Omental fat pad (tissue), 4 donors: ENCODE measurements around the gene MANSC1. TPM values are rescaled to one million over a fixed set of nuclear protein-coding genes. Genes with fewer than 3 reads are reported as not detected.

Experiments
- ATAC-seq: fragments of 150-250 bp; one replicate; pipeline ENCODE4 v1.9.1; 2016; ENCODE audit warnings: mild to moderate bottlenecking, moderate library complexity; ENCODE audit not compliant: low FRiP score
- DNase-seq: peaks from one replicate; pipeline ENCODE4 v3.0.0-alpha.2; 2019; ENCODE audit warnings: low spot score
- total RNA-seq, 4 donors: library from RNA; depleted of rRNA; stranded (reverse); fragments of >200 nt; gene quantifications; one replicate each; pipeline ENCODE4 v1.1.0, GENCODE V29; 2016
- TF ChIP-seq, protein P1 (sequence below), 3 donors: fragments of 450-650 bp; IDR thresholded peaks; one replicate each; pipeline ENCODE4 v1.5.1; 2016 to 2017; ENCODE audit warnings: antibody characterized with exemption in 3 of 3, mild to moderate bottlenecking in 3 of 3, moderate library complexity in 2 of 3

MANSC1 gene
- total RNA-seq, 4 donors from 2014 or later, result 12.2 to 20.1 (median 14.5) TPM

DNA sequence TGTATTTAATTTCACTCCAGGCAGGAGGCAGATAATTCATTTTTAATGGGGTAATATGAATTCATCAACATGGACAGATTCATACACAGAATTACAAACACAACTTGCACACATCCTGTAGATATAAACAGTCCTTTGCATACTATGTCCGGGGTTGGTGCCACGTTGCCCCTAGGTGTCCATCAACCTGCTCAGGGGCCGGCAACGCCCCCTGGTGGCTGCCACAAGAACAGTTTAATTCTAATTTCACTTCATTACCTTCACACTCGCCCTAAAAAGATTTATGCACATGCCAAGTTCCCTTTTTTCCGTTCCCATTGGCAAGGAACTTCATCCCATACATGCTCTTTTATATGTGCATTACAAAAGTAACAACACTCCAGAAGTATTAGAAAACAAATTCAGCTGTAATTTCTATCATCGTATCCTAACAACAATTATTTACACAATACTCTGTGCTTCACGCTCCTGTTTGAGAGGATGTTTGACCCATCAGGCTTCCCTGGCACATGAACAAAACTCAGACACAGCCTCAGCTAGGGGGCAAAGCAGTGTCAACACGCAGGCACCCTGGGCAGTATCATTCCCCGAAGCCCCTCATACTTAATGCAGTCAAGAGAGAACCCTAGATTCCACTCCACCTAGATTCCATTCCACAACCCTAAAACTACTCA lies 15.5 kb downstream of the MANSC1 start:
- ATAC-seq (no peak), DNase-seq (no peak)
- TF ChIP-seq, protein P1, sequence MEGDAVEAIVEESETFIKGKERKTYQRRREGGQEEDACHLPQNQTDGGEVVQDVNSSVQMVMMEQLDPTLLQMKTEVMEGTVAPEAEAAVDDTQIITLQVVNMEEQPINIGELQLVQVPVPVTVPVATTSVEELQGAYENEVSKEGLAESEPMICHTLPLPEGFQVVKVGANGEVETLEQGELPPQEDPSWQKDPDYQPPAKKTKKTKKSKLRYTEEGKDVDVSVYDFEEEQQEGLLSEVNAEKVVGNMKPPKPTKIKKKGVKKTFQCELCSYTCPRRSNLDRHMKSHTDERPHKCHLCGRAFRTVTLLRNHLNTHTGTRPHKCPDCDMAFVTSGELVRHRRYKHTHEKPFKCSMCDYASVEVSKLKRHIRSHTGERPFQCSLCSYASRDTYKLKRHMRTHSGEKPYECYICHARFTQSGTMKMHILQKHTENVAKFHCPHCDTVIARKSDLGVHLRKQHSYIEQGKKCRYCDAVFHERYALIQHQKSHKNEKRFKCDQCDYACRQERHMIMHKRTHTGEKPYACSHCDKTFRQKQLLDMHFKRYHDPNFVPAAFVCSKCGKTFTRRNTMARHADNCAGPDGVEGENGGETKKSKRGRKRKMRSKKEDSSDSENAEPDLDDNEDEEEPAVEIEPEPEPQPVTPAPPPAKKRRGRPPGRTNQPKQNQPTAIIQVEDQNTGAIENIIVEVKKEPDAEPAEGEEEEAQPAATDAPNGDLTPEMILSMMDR (IDR thresholded peaks at IDR 0.05), result peak in 2 of 3 donors; percentile 44 to 67

GRCh38 chr12:12333407-12334366 lies 16.4 kb downstream of the MANSC1 start:
- DNase-seq, result no peak
- TF ChIP-seq, protein P1 (IDR thresholded peaks at IDR 0.05), result no peak
- ATAC-seq, result no peak

DNA sequence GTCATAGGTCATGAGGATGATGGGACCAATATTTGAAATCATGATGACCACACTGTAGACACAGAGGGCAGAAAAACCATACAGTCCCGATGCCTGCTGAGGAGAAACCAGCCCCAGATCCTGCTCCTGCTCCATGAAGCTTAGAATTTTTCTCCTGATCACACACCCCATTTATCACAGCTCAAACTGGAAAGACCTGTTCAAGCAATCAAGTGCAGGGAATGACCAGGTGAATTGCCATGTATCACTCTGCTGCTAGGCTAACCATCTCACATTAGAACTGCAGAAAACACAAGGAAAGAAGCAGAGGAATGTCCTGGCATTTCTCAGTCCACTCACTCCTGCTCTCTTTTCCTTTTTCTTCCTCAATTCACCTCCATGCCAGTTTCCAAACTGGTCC lies 18.1 kb downstream of the MANSC1 start:
- TF ChIP-seq, protein P1 (IDR thresholded peaks at IDR 0.05), result no peak
- ATAC-seq, result no peak
- DNase-seq, result no peak

- TF ChIP-seq, protein P1 (IDR thresholded peaks at IDR 0.05), result no peak
- ATAC-seq, result no peak
- no peak for DNase-seq
Measured at GRCh38 chr12:12331244-12331771, 18.7 kb downstream of the MANSC1 start.

DNA sequence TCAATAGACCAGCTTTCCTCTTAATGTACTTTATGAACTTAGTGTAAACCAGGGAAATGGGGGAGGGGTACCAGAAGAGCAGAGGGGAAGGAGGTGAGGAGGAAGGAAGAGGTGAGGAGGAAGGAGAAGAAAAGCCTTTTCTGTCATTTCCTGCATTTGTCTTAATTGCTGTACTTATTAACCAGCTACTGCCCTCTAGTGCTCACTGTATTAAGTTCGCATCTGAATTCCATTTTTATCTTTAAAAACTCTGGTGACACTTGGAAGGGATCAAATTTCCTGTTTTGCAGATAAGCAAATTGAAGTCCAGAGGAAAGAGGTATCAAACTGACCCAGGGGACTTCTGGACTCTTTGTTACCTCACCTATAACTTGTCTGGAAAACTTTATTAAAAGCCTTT lies 22.2 kb downstream of the MANSC1 start:
- DNase-seq, result no peak
- TF ChIP-seq, protein P1 (IDR thresholded peaks at IDR 0.05), result no peak

DNA sequence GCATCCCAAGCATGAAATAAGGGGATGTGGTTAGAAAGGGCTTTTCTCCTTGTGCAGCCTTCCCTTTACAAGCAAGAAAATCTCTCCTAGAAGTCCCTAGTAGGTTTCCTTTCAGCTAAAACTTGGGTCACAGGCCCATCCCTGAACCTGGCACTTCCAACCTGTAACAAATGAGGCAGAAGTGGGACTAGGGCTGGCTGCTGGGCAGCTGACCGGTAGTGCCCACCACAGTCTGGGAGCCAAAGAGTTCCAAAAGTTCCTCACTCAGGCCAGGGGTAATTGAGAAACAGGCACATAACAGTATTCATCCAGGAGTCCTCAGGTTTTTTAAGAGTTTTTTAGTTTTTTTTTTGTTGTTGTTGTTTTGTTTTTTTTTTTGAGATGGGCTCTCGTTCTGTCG lies 23.8 kb downstream of the MANSC1 start:
- TF ChIP-seq, protein P1 (IDR thresholded peaks at IDR 0.05), result no peak
- ATAC-seq (no peak), DNase-seq (no peak)

More for the DNA sequence above, 22.2 kb downstream of the MANSC1 start:
- ATAC-seq, result no peak
